Ectodermal cell (in vitro differentiated cells): ENCODE data around the gene OSM.
"Not testable (repeated sequence)": the region's sequence is repeated elsewhere in the genome, so short reads cannot be mapped to it uniquely, and the experiment has no call there.

Experiments used
- H3K27ac ChIP-seq: 2 replicates; pipeline ENCODE4 v1.7.0; 2013; ENCODE audit warnings: mild to moderate bottlenecking, low read depth, low read length; ENCODE audit not compliant: insufficient read depth, poor library complexity, severe bottlenecking
- H3K27me3 ChIP-seq: 2 replicates; pipeline ENCODE4 v1.7.0; 2013; ENCODE audit warnings: mild to moderate bottlenecking, low read length; ENCODE audit not compliant: insufficient read depth, control insufficient read depth, poor library complexity, severe bottlenecking
- H3K36me3 ChIP-seq: one replicate; pipeline ENCODE4 v1.7.0; 2013; ENCODE audit warnings: low read length; ENCODE audit not compliant: control insufficient read depth, insufficient read depth
- H3K4me1 ChIP-seq: one replicate; pipeline ENCODE4 v1.7.0; 2013; ENCODE audit warnings: low read length; ENCODE audit not compliant: control insufficient read depth, insufficient read depth
- H3K4me3 ChIP-seq: 2 replicates; pipeline ENCODE4 v1.7.0; 2013; ENCODE audit warnings: low read depth, low read length, control low read depth; ENCODE audit not compliant: insufficient read depth
- H3K9me3 ChIP-seq: 2 replicates; pipeline ENCODE4 v1.7.0; 2013; ENCODE audit warnings: mild to moderate bottlenecking, low read length, moderate library complexity; ENCODE audit not compliant: control insufficient read depth
- WGBS, 2 experiments: methylation state at CpG; one replicate each; pipeline ENCODE4 v1.1.7; 2013; ENCODE audit warnings: missing lambda C conversion rate in 2 of 2; 5-methylcytosine and 5-hydroxymethylcytosine counted together

The OSM gene

DNA sequence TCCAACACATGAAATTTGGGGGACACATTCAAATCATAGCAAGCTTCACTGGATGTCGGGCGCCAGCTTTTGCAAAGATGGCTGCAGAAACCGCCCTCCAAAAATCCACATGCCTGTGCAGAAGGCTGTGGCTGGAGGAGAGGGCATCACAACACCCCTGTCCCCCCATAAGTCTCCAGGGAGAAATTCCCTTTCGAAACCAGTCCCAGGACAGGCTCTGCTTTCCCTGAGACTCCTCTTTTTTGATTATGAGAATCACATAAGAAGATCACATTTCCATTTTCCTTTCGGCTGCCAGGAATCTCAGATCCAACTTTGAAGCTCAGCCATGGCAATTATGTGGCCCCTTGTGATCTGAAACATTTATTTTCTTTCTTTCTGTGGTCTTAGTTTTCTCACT, 29.8 kb downstream of the OSM start:
- WGBS, 2 experiments = 93% methylated on average over 5 of the region's 5 CpGs
- Histone ChIP-seq H3K4me3 (no peak overlapping the region), H3K27me3 (no peaks in the 10 kb centered on the region), H3K36me3 (no peaks in the 10 kb centered on the region), H3K27ac (no peak overlapping the region), H3K4me1 (peaks cover 27% of the 10 kb centered on the region), H3K9me3 (peaks cover 4% of the 10 kb centered on the region)

DNA sequence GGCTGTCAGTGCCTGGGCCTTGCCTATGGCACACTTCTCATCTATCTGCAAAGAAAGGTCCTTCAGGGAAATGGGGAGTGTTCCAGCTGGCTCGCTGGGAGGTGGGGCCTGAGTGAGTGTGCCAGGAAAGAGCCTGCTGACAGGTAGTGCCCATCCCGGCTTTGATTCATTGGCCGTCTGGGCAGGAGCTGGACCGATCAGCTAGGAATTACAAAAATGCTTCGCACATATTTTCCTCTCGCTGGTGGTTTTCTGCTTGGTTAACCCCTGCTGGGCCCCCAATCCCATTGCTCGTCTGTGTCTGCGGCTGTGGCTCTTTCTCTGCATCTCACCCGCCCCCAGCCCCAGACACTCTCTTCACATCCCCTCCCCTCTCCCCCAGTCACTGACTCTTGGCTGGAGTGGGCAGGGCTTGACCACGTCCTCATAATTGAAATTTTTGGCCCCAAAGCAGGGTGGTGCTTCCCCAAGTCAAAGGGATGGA, 30.9 kb downstream of the OSM start:
- H3K27ac ChIP-seq = no peak overlapping the region
- H3K36me3 ChIP-seq = no peaks in the 10 kb centered on the region
- no peak overlapping the region for H3K4me3 ChIP-seq
- H3K27me3 ChIP-seq = no peaks in the 10 kb centered on the region
- H3K9me3 ChIP-seq = peaks cover 4% of the 10 kb centered on the region
- 41 to 52% methylated on average over 10 of the region's 10 CpGs for WGBS, 2 experiments
- H3K4me1 ChIP-seq = peaks cover 22% of the 10 kb centered on the region

DNA sequence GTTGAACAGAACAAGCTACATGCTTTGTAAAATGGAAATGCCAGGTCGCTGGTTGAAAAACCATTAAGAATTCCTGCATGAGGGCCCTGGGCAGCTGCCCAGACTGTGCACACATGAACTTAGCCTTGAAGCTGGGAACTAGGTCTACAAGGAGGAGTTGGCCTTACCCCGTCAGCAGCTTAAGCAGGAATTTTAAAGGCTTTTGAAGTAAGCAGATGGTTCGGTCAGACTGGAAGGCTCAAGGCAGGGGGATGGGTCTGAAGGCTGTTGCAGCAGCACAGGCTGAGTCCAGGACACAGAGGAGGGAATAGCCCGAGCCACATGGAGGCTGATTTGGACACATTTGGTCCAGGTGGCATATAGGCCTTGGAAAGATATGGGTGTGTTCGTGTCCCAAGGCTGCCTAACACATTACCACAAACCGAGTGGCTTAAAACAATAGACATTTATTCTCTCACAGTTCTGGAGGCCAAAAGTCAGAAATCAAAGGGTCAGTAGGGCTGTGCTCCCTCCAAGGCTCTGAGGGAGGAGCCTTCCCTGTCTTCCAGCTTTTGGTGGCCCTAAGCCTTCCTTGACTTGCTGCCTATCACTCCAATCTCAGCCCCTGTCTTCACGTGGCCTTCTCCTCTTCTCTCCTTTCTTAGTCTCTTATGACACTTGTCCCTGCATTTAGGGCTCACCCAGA, 31.7 kb downstream of the OSM start:
- H3K36me3 ChIP-seq = no peaks in the 10 kb centered on the region
- peaks cover 4% of the 10 kb centered on the region for H3K9me3 ChIP-seq
- H3K4me1 ChIP-seq = peaks cover 22% of the 10 kb centered on the region
- H3K27ac ChIP-seq = no peak overlapping the region
- no peaks in the 10 kb centered on the region for H3K27me3 ChIP-seq
- WGBS, 2 experiments = 72 to 74% methylated on average over 7 of the region's 7 CpGs
- no peak overlapping the region for H3K4me3 ChIP-seq

- WGBS, 2 experiments = 86 to 96% methylated on average over 2 to 3 of the region's 3 CpGs
- H3K4me1 ChIP-seq = peaks cover 22% of the 10 kb centered on the region
- H3K9me3 ChIP-seq, H3K27me3 ChIP-seq, H3K36me3 ChIP-seq, H3K27ac ChIP-seq, H3K4me3 ChIP-seq: not testable (repeated sequence)
These were observed 32.3 kb downstream of the OSM start for GRCh38 chr22:30234325-30234724.

GRCh38 chr22:30233582-30233981, 33.1 kb downstream of the OSM start:
- H3K27ac ChIP-seq = no peak overlapping the region
- H3K9me3 ChIP-seq = peaks cover 4% of the 10 kb centered on the region
- no peaks in the 10 kb centered on the region for H3K27me3 ChIP-seq
- no peak overlapping the region for H3K4me3 ChIP-seq
- 94 to 95% methylated on average over 6 of the region's 6 CpGs for WGBS, 2 experiments
- H3K4me1 ChIP-seq = peaks cover 27% of the 10 kb centered on the region
- no peaks in the 10 kb centered on the region for H3K36me3 ChIP-seq

- Histone ChIP-seq H3K9me3 (peaks cover 4% of the 10 kb centered on the region), H3K27ac (no peak overlapping the region), H3K4me1 (peaks cover 28% of the 10 kb centered on the region), H3K36me3 (no peaks in the 10 kb centered on the region), H3K4me3 (no peak overlapping the region), H3K27me3 (no peaks in the 10 kb centered on the region)
- 63 to 64% methylated on average over 17 of the region's 17 CpGs for whole genome bisulfite sequencing, 2 experiments
These were observed 33.9 kb downstream of the OSM start for GRCh38 chr22:30232716-30233218.

- 91 to 95% methylated on average over 9 of the region's 9 CpGs for WGBS, 2 experiments
- Histone ChIP-seq H3K36me3 (no peaks in the 10 kb centered on the region), H3K27ac (no peak overlapping the region), H3K9me3 (no peaks in the 10 kb centered on the region), H3K27me3 (no peaks in the 10 kb centered on the region), H3K4me3 (no peak overlapping the region), H3K4me1 (peaks cover 25% of the 10 kb centered on the region)
These were observed 35.7 kb downstream of the OSM start for GRCh38 chr22:30230787-30231461.

DNA sequence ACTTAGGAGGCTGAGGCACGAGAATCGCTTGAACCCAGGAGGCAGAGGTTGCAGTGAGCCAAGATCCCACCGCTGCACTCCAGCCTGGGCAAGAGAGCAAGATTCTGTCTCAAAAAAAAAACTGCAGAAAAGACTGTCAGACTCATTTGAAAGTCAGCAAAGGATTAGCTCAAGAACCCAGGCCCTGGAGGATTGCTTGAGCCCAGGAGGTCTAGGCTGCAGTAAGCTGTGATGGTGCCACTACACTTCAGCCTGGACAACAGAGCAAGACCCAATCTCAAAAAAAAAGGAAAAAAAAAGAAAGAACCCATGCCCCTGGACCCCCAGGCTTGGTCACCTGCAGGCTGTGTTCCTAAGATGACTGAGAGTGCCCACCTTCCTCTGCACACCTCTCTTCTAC, 36.3 kb downstream of the OSM start:
- no peaks in the 10 kb centered on the region for H3K9me3 ChIP-seq
- H3K4me3 ChIP-seq = no peak overlapping the region
- H3K36me3 ChIP-seq = no peaks in the 10 kb centered on the region
- no peaks in the 10 kb centered on the region for H3K27me3 ChIP-seq
- 94 to 95% methylated on average over 3 of the region's 3 CpGs for WGBS, 2 experiments
- no peak overlapping the region for H3K27ac ChIP-seq
- H3K4me1 ChIP-seq = peaks cover 19% of the 10 kb centered on the region

DNA sequence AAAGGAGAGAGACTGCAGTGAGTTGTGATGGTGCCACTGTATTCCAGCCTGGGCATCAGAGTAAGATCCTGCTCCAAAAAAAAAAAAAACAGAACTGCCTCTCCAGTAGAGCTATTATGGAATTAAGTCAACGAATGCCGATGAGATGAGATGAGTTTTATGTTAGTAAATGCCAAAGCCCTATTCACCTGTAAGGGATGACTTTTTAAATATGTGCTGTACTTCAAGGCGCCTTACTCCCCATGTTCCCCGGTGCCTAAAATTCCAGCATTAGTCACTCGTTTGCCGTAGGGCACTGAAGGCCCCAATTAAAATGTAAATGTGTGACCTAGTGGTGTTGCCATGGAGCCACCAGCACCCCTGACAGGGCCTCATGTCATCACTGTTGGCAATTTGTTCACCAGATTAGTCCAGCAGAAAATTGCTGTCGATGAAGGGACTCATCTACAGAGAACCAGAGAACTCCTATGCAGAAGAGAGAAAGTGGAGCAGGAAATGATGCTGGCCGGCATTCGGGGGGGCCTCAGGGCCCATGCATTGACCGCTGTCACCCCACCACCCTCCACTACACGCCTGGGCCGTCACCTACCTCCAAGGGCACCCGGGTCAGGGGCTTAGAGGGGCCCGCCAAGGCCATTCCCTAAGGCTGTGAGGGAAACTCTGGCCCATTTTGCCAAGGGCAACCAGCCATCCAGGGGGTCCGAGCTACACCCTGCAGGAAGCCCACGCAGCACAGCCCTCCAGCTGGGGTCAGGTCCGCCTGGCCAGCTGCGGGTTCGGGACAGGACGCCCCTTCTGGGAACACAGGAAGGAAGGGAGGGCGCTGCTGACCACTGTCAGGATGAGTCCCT, 37.9 kb downstream of the OSM start:
- Histone ChIP-seq H3K36me3 (no peaks in the 10 kb centered on the region), H3K9me3 (no peaks in the 10 kb centered on the region), H3K27ac (no peak overlapping the region), H3K4me3 (no peak overlapping the region), H3K27me3 (no peaks in the 10 kb centered on the region), H3K4me1 (peaks cover 12% of the 10 kb centered on the region)
- 69 to 74% methylated on average over 20 to 21 of the region's 21 CpGs for WGBS, 2 experiments
